ENCODE measurements around the gene PRTG.

GRCh38 chr15:55632434-55632833 is 110.5 kb downstream of the PRTG start:
- TF ChIP-seq CTCF (IDR thresholded peaks at IDR 0.05 in 4 of 5, conservative IDR thresholded peaks at IDR 0.05 in 1 of 5) (no peak), POLR2A (IDR thresholded peaks at IDR 0.05) (no peak)
